ENCODE measurements around the gene ITIH1.

The ITIH1 gene

GRCh38 chr3:52836986-52837385, 59.6 kb downstream of the ITIH1 start:
- no peak for DNase-seq

GRCh38 chr3:52838561-52839267, 61.3 kb downstream of the ITIH1 start:
- DNase-seq = no peak

- no peak for DNase-seq
Observed at GRCh38 chr3:52839268-52839575, 61.8 kb downstream of the ITIH1 start.

GRCh38 chr3:52839892-52840545, 62.6 kb downstream of the ITIH1 start:
- DNase-seq = no peak

GRCh38 chr3:52841211-52841980, 64.0 kb downstream of the ITIH1 start:
- DNase-seq = peak in 2 of 58 donors; percentile 2 to 11
